Measurements from ENCODE around the gene AGPAT2. TPM values are rescaled to one million over a fixed set of nuclear protein-coding genes. Genes with fewer than 3 reads are reported as not detected.

AGPAT2 gene
- total RNA-seq, 6 donors from 2014 or later = 70.2 to 242 (median 140) TPM

DNA sequence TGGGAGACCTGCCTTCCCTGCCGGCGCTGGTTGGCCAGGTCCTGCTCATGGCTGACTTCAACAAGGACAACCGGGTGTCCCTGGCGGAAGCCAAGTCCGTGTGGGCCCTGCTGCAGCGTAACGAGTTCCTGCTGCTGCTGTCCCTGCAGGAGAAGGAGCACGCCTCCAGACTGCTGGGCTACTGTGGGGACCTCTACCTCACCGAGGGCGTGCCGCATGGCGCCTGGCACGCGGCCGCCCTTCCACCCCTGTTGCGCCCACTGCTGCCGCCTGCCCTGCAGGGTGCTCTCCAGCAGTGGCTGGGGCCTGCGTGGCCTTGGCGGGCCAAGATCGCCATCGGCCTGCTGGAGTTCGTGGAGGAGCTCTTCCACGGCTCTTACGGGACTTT is 35.7 kb upstream of the AGPAT2 start:
- WGBS, 2 donors = 51 to 100% methylated on average over 3 to 10 of the region's 24 CpGs
- peaks cover 55 to 84% (median 66%) of the 10 kb centered on the region in 4 donors for H3K4me1 ChIP-seq
- TF ChIP-seq EP300 (IDR thresholded peaks at IDR 0.05) (no peak), POLR2AphosphoS5 (IDR thresholded peaks at IDR 0.05) (no peak), POLR2A (IDR thresholded peaks at IDR 0.05) (no peak)
- TF ChIP-seq, protein P1, sequence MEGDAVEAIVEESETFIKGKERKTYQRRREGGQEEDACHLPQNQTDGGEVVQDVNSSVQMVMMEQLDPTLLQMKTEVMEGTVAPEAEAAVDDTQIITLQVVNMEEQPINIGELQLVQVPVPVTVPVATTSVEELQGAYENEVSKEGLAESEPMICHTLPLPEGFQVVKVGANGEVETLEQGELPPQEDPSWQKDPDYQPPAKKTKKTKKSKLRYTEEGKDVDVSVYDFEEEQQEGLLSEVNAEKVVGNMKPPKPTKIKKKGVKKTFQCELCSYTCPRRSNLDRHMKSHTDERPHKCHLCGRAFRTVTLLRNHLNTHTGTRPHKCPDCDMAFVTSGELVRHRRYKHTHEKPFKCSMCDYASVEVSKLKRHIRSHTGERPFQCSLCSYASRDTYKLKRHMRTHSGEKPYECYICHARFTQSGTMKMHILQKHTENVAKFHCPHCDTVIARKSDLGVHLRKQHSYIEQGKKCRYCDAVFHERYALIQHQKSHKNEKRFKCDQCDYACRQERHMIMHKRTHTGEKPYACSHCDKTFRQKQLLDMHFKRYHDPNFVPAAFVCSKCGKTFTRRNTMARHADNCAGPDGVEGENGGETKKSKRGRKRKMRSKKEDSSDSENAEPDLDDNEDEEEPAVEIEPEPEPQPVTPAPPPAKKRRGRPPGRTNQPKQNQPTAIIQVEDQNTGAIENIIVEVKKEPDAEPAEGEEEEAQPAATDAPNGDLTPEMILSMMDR (IDR thresholded peaks at IDR 0.05) = no peak
- DNase-seq (peak in 1 of 2 donors; percentile 76), ATAC-seq (ENCODE audit: low FRiP score in 2 of 2) (no peak)
- H3K9me3 ChIP-seq = no peaks in the 10 kb centered on the region
- H3K27me3 ChIP-seq = no peaks in the 10 kb centered on the region
- peaks cover 27 to 52% (median 48%) of the 10 kb centered on the region in 4 donors for H3K36me3 ChIP-seq
- no peak overlapping the region for H3K4me3 ChIP-seq
- H3K27ac ChIP-seq = peak overlapping the region in 2 of 4 donors; percentile 17 to 83

GRCh38 chr9:136722093-136722968 is 35.1 kb upstream of the AGPAT2 start:
- H3K4me3 ChIP-seq = peak overlapping the region in 1 of 4 donors; percentile 3
- no peaks in the 10 kb centered on the region for H3K27me3 ChIP-seq
- no peak for ATAC-seq (ENCODE audit: low FRiP score in 2 of 2)
- 86 to 92% methylated on average over 4 to 24 of the region's 31 CpGs for WGBS, 2 donors
- peak in 1 of 2 donors; percentile 85 for DNase-seq
- TF ChIP-seq EP300 (IDR thresholded peaks at IDR 0.05) (no peak), POLR2AphosphoS5 (IDR thresholded peaks at IDR 0.05) (no peak), POLR2A (IDR thresholded peaks at IDR 0.05) (no peak)
- TF ChIP-seq, protein P1 (IDR thresholded peaks at IDR 0.05) = no peak
- H3K9me3 ChIP-seq = no peaks in the 10 kb centered on the region
- peaks cover 55 to 83% (median 65%) of the 10 kb centered on the region in 4 donors for H3K4me1 ChIP-seq
- peaks cover 27 to 52% (median 48%) of the 10 kb centered on the region in 4 donors for H3K36me3 ChIP-seq
- peak overlapping the region; percentile 65 to 83 (median 76) for H3K27ac ChIP-seq

DNA sequence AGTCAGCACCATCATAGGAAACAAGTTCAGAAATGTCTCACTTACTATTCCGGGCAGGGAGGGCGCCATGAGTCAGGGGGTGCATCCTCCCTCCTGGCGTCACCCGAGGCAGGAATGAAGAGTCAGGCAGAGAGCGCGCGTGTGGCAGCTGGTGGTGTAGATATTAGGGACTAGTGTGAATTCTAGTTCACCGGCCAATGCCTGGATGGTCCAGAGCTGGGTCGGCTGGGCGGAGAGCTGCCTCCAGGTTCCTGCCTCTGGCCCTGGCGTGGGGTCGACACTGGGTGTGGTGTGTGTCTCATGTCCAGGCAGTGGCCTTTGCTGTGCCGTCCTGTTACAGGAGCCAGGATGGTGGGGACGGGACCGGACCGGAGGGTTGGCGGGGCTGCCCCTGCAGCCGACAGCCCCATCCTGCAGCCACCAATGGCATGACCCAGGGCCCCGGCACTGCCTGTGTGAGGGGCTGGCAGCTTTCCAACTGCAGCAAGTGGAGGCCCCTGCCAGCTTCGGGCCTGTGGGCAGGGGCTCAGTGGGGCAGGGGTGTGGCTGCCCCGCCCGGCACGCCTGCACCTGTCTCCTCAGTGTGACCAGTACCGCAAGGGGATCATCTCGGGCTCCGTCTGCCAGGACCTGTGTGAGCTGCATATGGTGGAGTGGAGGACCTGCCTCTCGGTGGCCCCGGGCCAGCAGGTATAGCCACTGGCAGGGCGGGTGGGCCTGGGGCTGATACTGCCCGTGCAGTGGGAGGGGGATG is 34.3 kb upstream of the AGPAT2 start:
- TF ChIP-seq, protein P1 (IDR thresholded peaks at IDR 0.05) = no peak
- TF ChIP-seq EP300 (IDR thresholded peaks at IDR 0.05) = peak in 2 of 4 donors; percentile 66 to 84
- peak; percentile 74 to 82 for TF ChIP-seq POLR2AphosphoS5 (IDR thresholded peaks at IDR 0.05)
- TF ChIP-seq POLR2A (IDR thresholded peaks at IDR 0.05) = peak in 2 of 4 donors; percentile 14 to 26
- Histone ChIP-seq H3K27me3 (no peaks in the 10 kb centered on the region), H3K4me1 (peaks cover 47 to 77% (median 60%) of the 10 kb centered on the region in 4 donors), H3K9me3 (no peaks in the 10 kb centered on the region), H3K36me3 (peaks cover 27 to 52% (median 48%) of the 10 kb centered on the region in 4 donors), H3K4me3 (peak overlapping the region in 1 of 4 donors; percentile 19), H3K27ac (peak overlapping the region; percentile 65 to 83 (median 76))
- ATAC-seq (ENCODE audit: low FRiP score in 2 of 2) (peak in 1 of 2 donors; percentile 5), DNase-seq (peak; percentile 52 to 75)
- 39 to 77% methylated on average over 12 to 19 of the region's 30 CpGs for WGBS, 2 donors

GRCh38 chr9:136720898-136721338 is 33.7 kb upstream of the AGPAT2 start:
- peaks cover 41 to 73% (median 55%) of the 10 kb centered on the region in 4 donors for H3K4me1 ChIP-seq
- ATAC-seq (ENCODE audit: low FRiP score in 2 of 2) (no peak), DNase-seq (no peak)
- peaks cover 25 to 46% (median 44%) of the 10 kb centered on the region in 4 donors for H3K36me3 ChIP-seq
- no peak overlapping the region for H3K4me3 ChIP-seq
- WGBS, 2 donors = 73% methylated on average over 11 of the region's 11 CpGs; no CpG with 5 or more reads in 1 of the 2 donors
- no peaks in the 10 kb centered on the region for H3K27me3 ChIP-seq
- no peaks in the 10 kb centered on the region for H3K9me3 ChIP-seq
- peak overlapping the region; percentile 71 to 83 (median 78) for H3K27ac ChIP-seq
- TF ChIP-seq POLR2A (IDR thresholded peaks at IDR 0.05) = no peak
- TF ChIP-seq, protein P1 (IDR thresholded peaks at IDR 0.05) = no peak
- TF ChIP-seq EP300 (IDR thresholded peaks at IDR 0.05) = no peak
- no peak for TF ChIP-seq POLR2AphosphoS5 (IDR thresholded peaks at IDR 0.05)
